SK-N-MC (cell line): Measurements from ENCODE around the gene ARL3.

Experiments used
- DNase-seq: peaks from one replicate; pipeline ENCODE4 v3.0.0-alpha.2; 2011; ENCODE audit warnings: low read depth, low spot score
- H3K27ac ChIP-seq: fragments of 200-600 bp; sonication (generic); 2 replicates; pipeline ENCODE4 v1.5.1; 2016; ENCODE audit warnings: mixed run types
- H3K36me3 ChIP-seq: fragments of 200-600 bp; sonication (generic); 2 replicates; pipeline ENCODE4 v1.6.1; 2017; ENCODE audit warnings: antibody characterized with exemption, low read length, mixed read lengths; ENCODE audit not compliant: insufficient read depth
- H3K4me3 ChIP-seq: fragments of 200-600 bp; sonication (generic); 2 replicates; pipeline ENCODE4 v1.5.1; 2016
- H3K9ac ChIP-seq: fragments of 200-600 bp; sonication (generic); 2 replicates; pipeline ENCODE4 v1.8.0; 2017; ENCODE audit warnings: mixed run types, mixed read lengths; ENCODE audit not compliant: insufficient read length
- H3K9me3 ChIP-seq: fragments of 200-600 bp; sonication (generic); 2 replicates; pipeline ENCODE4 v1.6.1; 2017; ENCODE audit warnings: low read depth, mild to moderate bottlenecking, antibody characterized with exemption, low read length, moderate library complexity, mixed read lengths
- EZH2 ChIP-seq: fragments of 200-600 bp; sonication (generic); IDR thresholded peaks from one replicate; pipeline ENCODE4 v1.6.1; 2017; ENCODE audit warnings: antibody characterized with exemption
- FOXP2 ChIP-seq: optimal IDR thresholded peaks from 2 replicates; pipeline ENCODE3; 2011; ENCODE audit warnings: mild to moderate bottlenecking, moderate library complexity; ENCODE audit not compliant: insufficient read depth; ENCODE audit errors: extremely low read length, control extremely low read depth
- POLR2AphosphoS5 ChIP-seq: IDR thresholded peaks from 2 replicates; pipeline ENCODE4 v1.6.1; 2012; ENCODE audit warnings: mild to moderate bottlenecking, low read depth, low read length, borderline replicate concordance

The ARL3 gene

GRCh38 chr10:102715880-102716279, 1.7 kb upstream of the ARL3 start:
- no peak overlapping the region for H3K27ac ChIP-seq
- H3K9ac ChIP-seq, result no peak overlapping the region
- H3K4me3 ChIP-seq, result no peak overlapping the region
- H3K36me3 ChIP-seq, result no peaks in the 10 kb centered on the region
- TF ChIP-seq EZH2, result no peak
- TF ChIP-seq POLR2AphosphoS5, result no peak
- no peak for TF ChIP-seq FOXP2
- H3K9me3 ChIP-seq, result no peaks in the 10 kb centered on the region
- no peak for DNase-seq

DNA sequence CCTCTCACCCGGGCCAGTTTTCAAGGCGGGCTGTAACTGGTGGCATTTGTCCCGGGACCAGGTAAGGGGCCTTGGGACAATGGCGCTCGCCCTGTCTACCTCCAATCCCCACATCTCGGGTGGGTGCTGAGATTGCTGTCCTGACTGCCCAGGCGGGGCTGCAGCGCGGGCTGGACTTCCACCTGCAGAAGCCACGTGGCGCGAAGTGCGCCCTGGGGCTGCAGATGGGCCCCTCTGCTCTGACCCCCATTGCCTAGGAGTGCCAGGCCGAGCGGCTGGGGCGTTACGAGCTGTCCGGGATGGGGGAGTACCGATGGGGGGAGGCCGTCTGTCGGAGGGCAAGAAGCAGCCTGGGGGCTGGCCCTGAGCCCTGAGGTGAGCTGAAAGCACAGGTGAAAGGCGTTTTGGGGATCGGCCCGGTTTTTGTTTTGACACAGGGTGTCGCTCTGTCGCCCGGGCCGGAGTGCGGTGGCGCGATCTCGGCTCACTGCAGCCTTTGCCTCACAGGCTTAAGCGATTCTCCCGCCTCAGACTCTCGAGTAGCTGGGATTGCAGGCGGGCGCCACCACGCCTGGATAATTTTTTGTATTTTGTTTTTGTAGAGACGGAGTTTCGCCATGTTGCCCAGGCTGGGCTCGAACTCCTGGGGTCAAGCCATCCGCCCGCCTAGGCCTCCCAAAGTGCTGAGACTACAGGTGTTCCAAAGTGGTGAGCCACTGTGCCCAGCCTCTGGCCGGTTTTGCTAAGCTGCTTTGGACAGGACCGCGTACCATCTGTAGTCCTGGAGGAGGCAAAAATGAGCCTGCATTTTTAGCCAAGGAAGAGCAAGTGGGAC, 641 bp upstream of the ARL3 start, which contains the start of gene SFXN2:
Gene SFXN2 (plus strand): TSS at position 16 of the 835 bp plus-strand sequence. CDS start 12,001 bp downstream, outside the sequence.
- peak within 1 kb of the TSS; percentile 82 for H3K4me3 ChIP-seq
- no peaks in the 10 kb centered on the region for H3K9me3 ChIP-seq
- H3K9ac ChIP-seq, result peak within 1 kb of the TSS; percentile 73
- no peaks in the 10 kb centered on the region for H3K36me3 ChIP-seq
- no peak within 1 kb of the TSS for H3K27ac ChIP-seq
- DNase-seq, result no peak
- TF ChIP-seq POLR2AphosphoS5 (peak; percentile 68; the same call in 1 of the 2 replicates), EZH2 (no peak), FOXP2 (no peak)

GRCh38 chr10:102713539-102713813, 721 bp downstream of the ARL3 start:
- DNase-seq, result no peak

GRCh38 chr10:102712843-102713538, 1.2 kb downstream of the ARL3 start:
- Histone ChIP-seq H3K4me3 (peak overlapping the region; percentile 82), H3K9me3 (no peaks in the 10 kb centered on the region), H3K27ac (no peak overlapping the region), H3K36me3 (no peaks in the 10 kb centered on the region), H3K9ac (peak overlapping the region; percentile 60)
- DNase-seq, result no peak
- no peak for TF ChIP-seq FOXP2
- no peak for TF ChIP-seq EZH2
- TF ChIP-seq POLR2AphosphoS5, result no peak

More at GRCh38 chr10:102713539-102713813, 721 bp downstream of the ARL3 start:
- Histone ChIP-seq H3K36me3 (no peaks in the 10 kb centered on the region), H3K9me3 (no peaks in the 10 kb centered on the region), H3K9ac (peak overlapping the region; percentile 60), H3K27ac (no peak overlapping the region), H3K4me3 (peak overlapping the region; percentile 82)
- TF ChIP-seq EZH2 (no peak), POLR2AphosphoS5 (no peak), FOXP2 (no peak)

- Histone ChIP-seq H3K9me3 (no peaks in the 10 kb centered on the region), H3K4me3 (no peak overlapping the region), H3K36me3 (no peaks in the 10 kb centered on the region), H3K27ac (no peak overlapping the region), H3K9ac (no peak overlapping the region)
- no peak for TF ChIP-seq POLR2AphosphoS5
- TF ChIP-seq FOXP2, result no peak
- no peak for TF ChIP-seq EZH2
- no peak for DNase-seq
Measured at GRCh38 chr10:102712089-102712488, 2.1 kb downstream of the ARL3 start.

GRCh38 chr10:102710609-102711008, 3.6 kb downstream of the ARL3 start:
- Histone ChIP-seq H3K4me3 (no peak overlapping the region), H3K27ac (no peak overlapping the region), H3K9me3 (no peaks in the 10 kb centered on the region), H3K36me3 (no peaks in the 10 kb centered on the region), H3K9ac (no peak overlapping the region)
- TF ChIP-seq EZH2 (no peak), POLR2AphosphoS5 (no peak), FOXP2 (no peak)
- no peak for DNase-seq

DNA sequence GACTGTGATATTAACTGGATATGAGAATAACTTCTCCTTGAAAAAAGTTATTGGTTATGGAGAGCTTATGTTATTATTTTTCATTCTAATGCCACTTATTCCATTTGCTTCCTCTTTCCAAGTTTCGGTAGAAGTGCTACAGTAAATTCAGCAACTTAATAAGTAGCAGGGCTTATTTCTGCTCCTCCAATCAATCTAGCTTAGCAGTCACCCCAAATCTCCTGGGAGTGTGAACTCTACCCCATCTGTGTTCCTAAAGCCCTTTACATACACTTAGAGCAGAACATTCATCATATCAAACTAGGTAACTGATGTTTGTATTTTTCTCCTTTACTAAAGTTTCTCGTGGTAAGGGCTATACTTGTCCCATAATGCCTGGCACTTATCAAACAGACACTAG, 8.7 kb downstream of the ARL3 start:
- TF ChIP-seq POLR2AphosphoS5, result no peak
- DNase-seq, result no peak
- no peak overlapping the region for H3K4me3 ChIP-seq
- no peaks in the 10 kb centered on the region for H3K9me3 ChIP-seq
- H3K27ac ChIP-seq, result no peak overlapping the region
- H3K36me3 ChIP-seq, result no peaks in the 10 kb centered on the region
- no peak overlapping the region for H3K9ac ChIP-seq

DNA sequence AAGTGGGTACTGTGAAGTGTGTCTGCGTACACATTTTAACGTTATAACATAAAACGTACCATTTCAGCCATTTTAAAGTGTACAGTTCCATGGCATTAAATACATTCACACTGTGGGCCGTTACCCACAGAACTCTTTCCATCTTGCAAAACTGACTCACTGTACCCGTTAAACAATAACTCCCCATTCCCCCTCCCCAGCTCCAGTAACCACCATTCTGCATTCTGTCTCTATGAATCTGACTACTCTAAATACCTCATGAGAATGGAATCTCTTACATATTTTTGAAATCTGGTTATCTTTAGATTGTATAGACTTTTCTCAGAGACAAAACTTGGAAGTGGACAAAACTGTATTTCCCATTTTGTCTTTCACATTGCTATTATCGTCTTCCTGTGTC, 9.3 kb downstream of the ARL3 start:
- Histone ChIP-seq H3K36me3 (no peaks in the 10 kb centered on the region), H3K4me3 (no peak overlapping the region), H3K9ac (no peak overlapping the region), H3K27ac (no peak overlapping the region), H3K9me3 (no peaks in the 10 kb centered on the region)
- no peak for DNase-seq
- TF ChIP-seq EZH2, result no peak
- no peak for TF ChIP-seq FOXP2
- no peak for TF ChIP-seq POLR2AphosphoS5

DNA sequence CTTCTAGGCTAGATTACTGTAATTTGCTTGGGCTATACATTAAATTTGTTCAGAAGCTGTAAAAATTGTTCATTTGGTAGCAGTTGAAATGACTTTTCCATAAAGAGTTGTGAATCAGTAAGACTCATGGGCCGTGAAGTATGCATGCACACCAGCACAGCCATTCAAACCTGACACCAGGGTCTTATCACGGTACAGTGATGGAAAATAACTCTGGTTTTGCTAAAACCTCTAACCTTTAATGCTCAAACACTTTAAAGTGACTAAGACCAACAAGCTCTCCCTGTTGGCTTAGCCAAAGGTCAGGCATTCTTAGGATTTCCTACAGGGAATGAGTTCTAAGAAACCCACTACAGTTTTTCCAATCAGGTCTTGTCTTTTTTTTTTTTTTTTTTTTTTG, 11.5 kb downstream of the ARL3 start:
- DNase-seq, result no peak
- no peak overlapping the region for H3K9ac ChIP-seq
- H3K9me3 ChIP-seq, result no peaks in the 10 kb centered on the region
- no peak overlapping the region for H3K27ac ChIP-seq
- no peak overlapping the region for H3K4me3 ChIP-seq
- no peak for TF ChIP-seq EZH2
- TF ChIP-seq POLR2AphosphoS5, result no peak
- no peak for TF ChIP-seq FOXP2
- H3K36me3 ChIP-seq, result no peaks in the 10 kb centered on the region
